LNCaP clone FGC (cell line): ENCODE data around the gene CDC73.

Experiments
- DNase-seq: peaks from one replicate; pipeline ENCODE4 v3.0.0-alpha.2; 2011; ENCODE audit warnings: low read depth
- H3K4me3 ChIP-seq: 2 replicates; pipeline ENCODE4 v1.5.1; 2011; ENCODE audit warnings: mild to moderate bottlenecking, low read depth, low read length, control low read depth
- TF ChIP-seq, protein P1 (sequence below): IDR thresholded peaks from 2 replicates; pipeline ENCODE4 v1.5.1; 2012; ENCODE audit warnings: mild to moderate bottlenecking; ENCODE audit not compliant: control insufficient read depth, insufficient read depth; ENCODE audit errors: extremely low read depth

CDC73 gene

DNA sequence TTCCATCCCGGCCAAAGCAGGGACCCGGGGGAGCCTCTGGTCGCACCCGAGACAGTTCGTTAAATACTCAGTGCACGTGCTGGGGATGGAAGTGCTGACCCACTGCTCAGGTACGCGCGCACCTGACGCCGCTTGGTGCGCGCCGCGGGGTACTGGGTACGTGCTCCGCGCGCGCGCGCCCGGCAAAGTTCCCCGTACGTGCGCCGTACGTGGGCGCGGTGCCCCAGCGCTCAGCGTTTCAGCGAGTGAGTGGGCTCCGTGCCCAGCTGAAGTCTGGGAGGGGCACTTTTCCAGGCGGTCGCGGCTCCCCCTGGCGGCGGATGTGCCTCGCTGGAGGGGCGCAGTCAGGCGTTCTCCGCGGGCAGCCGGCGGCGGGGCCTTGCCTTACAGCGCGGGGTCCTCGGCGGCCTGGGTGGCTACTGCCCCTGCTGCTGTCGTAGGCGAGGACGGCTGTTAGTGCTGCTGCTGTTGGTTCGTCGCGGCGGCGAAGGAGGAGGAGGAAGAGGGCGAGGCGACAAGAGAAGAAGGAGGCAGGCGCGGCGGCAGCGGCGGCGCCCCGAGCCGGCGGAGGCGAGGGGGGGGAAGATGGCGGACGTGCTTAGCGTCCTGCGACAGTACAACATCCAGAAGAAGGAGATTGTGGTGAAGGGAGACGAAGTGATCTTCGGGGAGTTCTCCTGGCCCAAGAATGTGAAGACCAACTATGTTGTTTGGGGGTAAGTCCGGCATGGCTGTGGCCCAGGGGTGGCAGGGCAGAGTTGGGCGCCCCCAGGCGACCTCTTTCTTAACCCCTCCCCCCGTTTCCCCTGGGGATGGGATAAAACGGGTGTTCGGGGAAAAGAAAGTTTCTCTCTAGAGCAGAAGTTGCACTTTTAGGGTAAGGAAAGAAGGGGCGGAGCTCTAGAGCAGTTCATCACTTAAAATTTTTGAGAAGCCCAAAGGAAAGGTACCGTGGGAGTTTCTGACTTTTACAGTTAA, at the start of gene CDC73:
CDC73 (plus strand) TSS at position 416 of the 978 bp plus-strand sequence; CDS start at position 586, 170 bp downstream.
- H3K4me3 ChIP-seq = peak within 1 kb of the TSS; percentile 81
- DNase-seq = peak; percentile 84
- TF ChIP-seq, protein P1, sequence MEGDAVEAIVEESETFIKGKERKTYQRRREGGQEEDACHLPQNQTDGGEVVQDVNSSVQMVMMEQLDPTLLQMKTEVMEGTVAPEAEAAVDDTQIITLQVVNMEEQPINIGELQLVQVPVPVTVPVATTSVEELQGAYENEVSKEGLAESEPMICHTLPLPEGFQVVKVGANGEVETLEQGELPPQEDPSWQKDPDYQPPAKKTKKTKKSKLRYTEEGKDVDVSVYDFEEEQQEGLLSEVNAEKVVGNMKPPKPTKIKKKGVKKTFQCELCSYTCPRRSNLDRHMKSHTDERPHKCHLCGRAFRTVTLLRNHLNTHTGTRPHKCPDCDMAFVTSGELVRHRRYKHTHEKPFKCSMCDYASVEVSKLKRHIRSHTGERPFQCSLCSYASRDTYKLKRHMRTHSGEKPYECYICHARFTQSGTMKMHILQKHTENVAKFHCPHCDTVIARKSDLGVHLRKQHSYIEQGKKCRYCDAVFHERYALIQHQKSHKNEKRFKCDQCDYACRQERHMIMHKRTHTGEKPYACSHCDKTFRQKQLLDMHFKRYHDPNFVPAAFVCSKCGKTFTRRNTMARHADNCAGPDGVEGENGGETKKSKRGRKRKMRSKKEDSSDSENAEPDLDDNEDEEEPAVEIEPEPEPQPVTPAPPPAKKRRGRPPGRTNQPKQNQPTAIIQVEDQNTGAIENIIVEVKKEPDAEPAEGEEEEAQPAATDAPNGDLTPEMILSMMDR = peak; percentile 95

DNA sequence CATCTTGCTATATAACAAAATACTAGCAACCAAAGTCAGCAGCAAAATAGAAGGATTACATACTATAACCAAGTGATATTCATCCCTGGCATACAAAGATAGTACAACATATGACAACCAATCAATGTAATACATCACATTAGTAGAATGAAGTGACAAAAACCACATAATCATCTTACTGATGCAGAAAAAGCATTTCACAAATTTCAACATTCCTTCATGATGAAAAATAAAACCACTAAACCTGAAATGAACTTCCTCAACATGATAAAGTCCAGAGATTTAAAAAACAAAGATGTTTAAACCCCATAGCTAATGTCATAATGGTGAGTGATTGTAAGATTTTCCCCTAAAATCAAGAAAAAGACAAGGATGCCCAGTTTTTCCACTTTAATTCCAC, 43.8 kb upstream of the CDC73 start:
- no peak overlapping the region for H3K4me3 ChIP-seq
- TF ChIP-seq, protein P1 = no peak
- no peak for DNase-seq

DNA sequence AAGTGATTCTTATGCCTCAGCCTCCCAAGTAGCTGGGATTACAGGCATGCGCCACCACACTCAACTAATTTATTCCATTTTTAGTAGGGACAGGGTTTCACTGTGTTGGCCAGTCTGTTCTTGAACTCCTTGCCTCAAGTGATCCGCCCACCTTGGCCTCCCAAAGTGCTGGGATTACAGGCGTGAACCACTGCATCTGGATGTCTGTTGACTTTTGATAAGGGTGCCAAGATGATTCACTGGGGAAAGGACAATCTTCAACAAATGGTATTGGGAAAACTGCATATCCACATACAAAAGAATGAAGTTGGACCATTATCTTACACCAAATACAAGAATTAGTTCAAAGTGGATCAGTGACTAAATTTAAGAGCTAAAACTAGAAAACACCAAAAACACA, 42.6 kb upstream of the CDC73 start:
- no peak for DNase-seq

DNA sequence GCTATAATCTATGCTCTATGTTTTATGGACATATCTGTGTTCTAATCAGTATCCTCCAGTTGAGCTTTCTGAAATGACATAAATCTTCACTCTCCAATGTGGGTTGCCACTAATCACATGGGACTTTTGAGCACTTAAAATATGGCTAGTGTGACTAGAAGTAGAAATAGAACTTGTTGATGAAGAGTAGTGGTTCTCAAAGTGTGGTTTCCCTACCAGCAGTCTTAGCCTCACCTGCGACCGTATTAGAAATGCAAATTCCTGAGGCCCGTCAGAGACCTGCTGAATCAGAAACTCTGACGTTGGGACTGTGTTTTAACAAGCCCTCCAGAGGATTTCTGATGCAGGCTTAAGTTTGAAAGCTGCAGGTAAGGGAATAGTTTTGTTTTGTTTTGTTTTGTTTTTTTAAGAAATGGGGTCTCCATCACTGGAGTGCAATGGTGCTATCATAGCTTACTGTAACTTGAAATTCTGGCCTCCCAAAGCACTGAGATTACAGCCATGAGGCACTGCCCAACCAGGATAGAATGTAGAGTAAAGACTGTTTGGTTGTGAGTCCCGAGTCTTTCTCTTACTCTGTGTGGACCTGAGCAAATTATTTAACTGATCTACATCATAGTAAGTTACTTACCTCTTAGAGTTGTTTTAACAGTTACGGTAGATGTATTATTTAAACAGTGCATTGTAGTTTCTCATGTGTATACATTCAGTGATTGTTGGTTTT, 38.3 kb upstream of the CDC73 start:
- TF ChIP-seq, protein P1 = no peak
- DNase-seq = no peak
- H3K4me3 ChIP-seq = no peak overlapping the region

More for the DNA sequence above, 42.6 kb upstream of the CDC73 start:
- TF ChIP-seq, protein P1 = no peak
- no peak overlapping the region for H3K4me3 ChIP-seq

DNA sequence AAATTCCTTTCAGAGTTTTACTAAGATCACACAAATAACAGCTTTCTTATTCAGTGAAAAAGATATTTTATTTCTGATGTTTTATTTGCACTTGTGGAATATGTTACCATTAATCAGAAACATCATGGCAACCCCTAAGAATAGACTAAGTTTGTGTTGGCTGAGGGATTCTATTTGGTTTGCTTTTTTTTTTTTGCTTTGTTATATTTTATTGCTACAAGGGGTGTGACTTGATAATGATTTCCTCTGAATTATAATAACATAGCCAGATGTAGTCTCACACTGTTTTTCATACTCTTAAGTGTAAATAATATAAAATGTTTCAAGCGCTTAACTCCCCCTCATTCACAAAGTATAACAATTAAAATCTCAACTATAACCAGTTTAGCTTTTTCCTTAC, 36.6 kb upstream of the CDC73 start:
- DNase-seq = no peak
- no peak overlapping the region for H3K4me3 ChIP-seq
- TF ChIP-seq, protein P1 = no peak

DNA sequence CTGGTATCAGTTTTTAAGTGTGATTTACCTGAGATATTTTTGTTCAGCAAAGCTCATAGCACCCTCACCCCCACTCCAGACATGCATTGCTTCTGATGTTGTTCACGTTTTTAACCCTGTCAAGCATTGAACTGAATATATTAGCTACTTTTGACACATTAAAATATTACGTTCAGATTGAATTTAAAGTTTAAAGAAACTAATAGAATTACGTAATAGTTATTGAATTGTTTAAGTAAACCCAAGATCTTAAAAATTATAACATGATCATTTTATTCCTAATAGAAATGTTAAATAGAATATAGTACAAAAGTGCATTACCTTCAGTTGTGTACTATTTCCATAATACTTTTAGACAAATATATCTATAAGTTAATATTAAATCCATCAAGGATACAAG, 35.5 kb upstream of the CDC73 start:
- DNase-seq = no peak
- no peak overlapping the region for H3K4me3 ChIP-seq
- TF ChIP-seq, protein P1 = no peak
